ENCODE data around the gene TMEM247.

The TMEM247 gene

DNA sequence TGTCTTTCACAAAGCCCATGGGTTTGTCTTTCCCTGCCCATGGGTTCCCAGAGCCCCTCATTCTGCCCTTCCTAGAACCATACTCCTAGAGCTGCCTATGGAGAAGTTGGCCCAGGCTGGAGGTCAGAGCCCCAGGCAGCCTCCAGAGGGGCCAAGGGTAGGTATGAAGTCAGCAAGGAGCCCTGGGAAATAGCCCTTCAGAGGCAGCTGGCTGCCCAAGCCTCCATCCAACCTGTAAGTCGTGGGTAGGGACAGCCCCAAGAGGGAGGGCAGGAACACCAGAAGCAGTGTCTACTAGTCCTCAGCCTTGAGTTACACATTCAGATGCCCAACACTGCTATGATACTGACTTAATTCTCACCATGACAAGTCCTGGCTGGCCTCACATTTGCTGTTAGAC, 49.5 kb downstream of the TMEM247 start:
- Histone ChIP-seq H3K4me3 (ENCODE audit: low read depth in 1 of 2, low read length in 2 of 2) (no peak overlapping the region), H3K79me2 (ENCODE audit: insufficient read depth, low read length) (no peaks in the 10 kb centered on the region), H3K27ac (ENCODE audit: low read length) (no peak overlapping the region), H3K27me3 (ENCODE audit: insufficient read depth, low read length, poor library complexity) (no peaks in the 10 kb centered on the region), H3K4me1 (ENCODE audit: insufficient read depth, low read length) (no peaks in the 10 kb centered on the region), H3K9ac (ENCODE audit: low read depth, low read length) (no peak overlapping the region), H3K9me3 (ENCODE audit: insufficient read depth, low read length, severe bottlenecking) (no peaks in the 10 kb centered on the region), H4K20me1 (ENCODE audit: insufficient read depth, low read length) (no peaks in the 10 kb centered on the region), H2AFZ (ENCODE audit: low read depth, low read length) (no peak overlapping the region), H3K4me2 (ENCODE audit: insufficient read depth, low read length) (no peak overlapping the region), H3K36me3 (ENCODE audit: insufficient read depth, low read length) (no peaks in the 10 kb centered on the region)
- DNase-seq (no peak), ATAC-seq (ENCODE audit: insufficient read depth, low read depth) (no peak)
- TF ChIP-seq, protein P1, sequence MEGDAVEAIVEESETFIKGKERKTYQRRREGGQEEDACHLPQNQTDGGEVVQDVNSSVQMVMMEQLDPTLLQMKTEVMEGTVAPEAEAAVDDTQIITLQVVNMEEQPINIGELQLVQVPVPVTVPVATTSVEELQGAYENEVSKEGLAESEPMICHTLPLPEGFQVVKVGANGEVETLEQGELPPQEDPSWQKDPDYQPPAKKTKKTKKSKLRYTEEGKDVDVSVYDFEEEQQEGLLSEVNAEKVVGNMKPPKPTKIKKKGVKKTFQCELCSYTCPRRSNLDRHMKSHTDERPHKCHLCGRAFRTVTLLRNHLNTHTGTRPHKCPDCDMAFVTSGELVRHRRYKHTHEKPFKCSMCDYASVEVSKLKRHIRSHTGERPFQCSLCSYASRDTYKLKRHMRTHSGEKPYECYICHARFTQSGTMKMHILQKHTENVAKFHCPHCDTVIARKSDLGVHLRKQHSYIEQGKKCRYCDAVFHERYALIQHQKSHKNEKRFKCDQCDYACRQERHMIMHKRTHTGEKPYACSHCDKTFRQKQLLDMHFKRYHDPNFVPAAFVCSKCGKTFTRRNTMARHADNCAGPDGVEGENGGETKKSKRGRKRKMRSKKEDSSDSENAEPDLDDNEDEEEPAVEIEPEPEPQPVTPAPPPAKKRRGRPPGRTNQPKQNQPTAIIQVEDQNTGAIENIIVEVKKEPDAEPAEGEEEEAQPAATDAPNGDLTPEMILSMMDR (IDR thresholded peaks at IDR 0.05; ENCODE audit: borderline replicate concordance, extremely low read depth, low read length, poor library complexity, severe bottlenecking), result no peak
- TF ChIP-seq EZH2 (IDR thresholded peaks at IDR 0.05; ENCODE audit: borderline replicate concordance, low read depth, low read length, severe bottlenecking), result no peak

DNA sequence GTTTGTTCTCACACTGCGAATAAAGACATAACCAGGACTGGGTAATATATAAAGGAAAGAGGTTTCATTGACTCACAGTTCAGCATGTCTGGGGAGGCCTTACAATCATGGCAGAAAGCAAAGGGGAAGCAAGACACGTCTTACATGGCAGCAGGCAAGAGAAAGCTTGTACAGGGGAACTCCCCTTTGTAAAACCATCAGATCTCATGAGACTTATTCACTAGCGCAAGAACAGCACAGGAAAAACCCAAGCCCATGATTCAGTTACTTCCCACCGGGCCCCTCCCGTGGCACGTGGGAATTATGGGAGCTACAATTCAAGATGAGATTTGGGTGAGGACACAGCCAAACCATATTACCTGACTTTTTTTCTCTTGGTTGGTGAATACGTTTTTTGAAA, 51.3 kb downstream of the TMEM247 start:
- TF ChIP-seq EZH2 (IDR thresholded peaks at IDR 0.05; ENCODE audit: borderline replicate concordance, low read depth, low read length, severe bottlenecking), result no peak
- TF ChIP-seq, protein P1 (IDR thresholded peaks at IDR 0.05; ENCODE audit: borderline replicate concordance, extremely low read depth, low read length, poor library complexity, severe bottlenecking), result no peak
- H3K4me2 ChIP-seq (ENCODE audit: insufficient read depth, low read length), result no peak overlapping the region
- no peak overlapping the region for H3K4me3 ChIP-seq (ENCODE audit: low read depth in 1 of 2, low read length in 2 of 2)
- H3K4me1 ChIP-seq (ENCODE audit: insufficient read depth, low read length), result peaks cover 13% of the 10 kb centered on the region
- DNase-seq (no peak), ATAC-seq (ENCODE audit: insufficient read depth, low read depth) (no peak)
- no peak overlapping the region for H3K9ac ChIP-seq (ENCODE audit: low read depth, low read length)
- H4K20me1 ChIP-seq (ENCODE audit: insufficient read depth, low read length), result no peaks in the 10 kb centered on the region
- H3K36me3 ChIP-seq (ENCODE audit: insufficient read depth, low read length), result no peaks in the 10 kb centered on the region
- no peak overlapping the region for H2AFZ ChIP-seq (ENCODE audit: low read depth, low read length)
- no peaks in the 10 kb centered on the region for H3K9me3 ChIP-seq (ENCODE audit: insufficient read depth, low read length, severe bottlenecking)
- no peak overlapping the region for H3K27ac ChIP-seq (ENCODE audit: low read length)
- no peaks in the 10 kb centered on the region for H3K27me3 ChIP-seq (ENCODE audit: insufficient read depth, low read length, poor library complexity)
- H3K79me2 ChIP-seq (ENCODE audit: insufficient read depth, low read length), result no peaks in the 10 kb centered on the region

DNA sequence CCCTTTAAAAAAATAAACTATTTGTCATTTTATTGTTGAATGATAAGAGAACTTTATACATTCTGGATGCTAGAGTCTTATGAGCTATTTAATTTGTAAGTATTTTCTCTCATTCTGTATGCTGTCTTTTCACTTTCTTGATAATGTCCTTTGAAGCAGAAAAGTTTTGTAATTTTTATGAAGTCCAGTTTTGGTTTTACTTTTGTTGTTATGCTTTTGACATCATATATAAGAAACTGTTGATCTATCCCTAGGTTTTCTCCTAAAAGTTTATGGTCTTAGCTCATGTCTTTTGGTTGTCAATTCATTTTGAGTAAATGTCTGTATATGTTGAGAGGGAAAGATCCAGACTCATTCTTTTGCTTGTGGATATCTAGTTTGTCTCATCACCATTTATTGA, 52.5 kb downstream of the TMEM247 start:
- no peak overlapping the region for H2AFZ ChIP-seq (ENCODE audit: low read depth, low read length)
- DNase-seq (no peak), ATAC-seq (ENCODE audit: insufficient read depth, low read depth) (no peak)
- no peak overlapping the region for H3K27ac ChIP-seq (ENCODE audit: low read length)
- no peak for TF ChIP-seq EZH2 (IDR thresholded peaks at IDR 0.05; ENCODE audit: borderline replicate concordance, low read depth, low read length, severe bottlenecking)
- TF ChIP-seq, protein P1 (IDR thresholded peaks at IDR 0.05; ENCODE audit: borderline replicate concordance, extremely low read depth, low read length, poor library complexity, severe bottlenecking), result no peak
- no peaks in the 10 kb centered on the region for H3K27me3 ChIP-seq (ENCODE audit: insufficient read depth, low read length, poor library complexity)
- H3K36me3 ChIP-seq (ENCODE audit: insufficient read depth, low read length), result no peaks in the 10 kb centered on the region
- H3K9ac ChIP-seq (ENCODE audit: low read depth, low read length), result no peak overlapping the region
- H3K9me3 ChIP-seq (ENCODE audit: insufficient read depth, low read length, severe bottlenecking), result no peaks in the 10 kb centered on the region
- H3K79me2 ChIP-seq (ENCODE audit: insufficient read depth, low read length), result no peaks in the 10 kb centered on the region
- no peak overlapping the region for H3K4me3 ChIP-seq (ENCODE audit: low read depth in 1 of 2, low read length in 2 of 2)
- peaks cover 17% of the 10 kb centered on the region for H3K4me1 ChIP-seq (ENCODE audit: insufficient read depth, low read length)
- no peak overlapping the region for H3K4me2 ChIP-seq (ENCODE audit: insufficient read depth, low read length)
- no peaks in the 10 kb centered on the region for H4K20me1 ChIP-seq (ENCODE audit: insufficient read depth, low read length)
